Subcutaneous adipose tissue (tissue), 4 donors: Measurements from ENCODE around the gene SNX9. TPM values are rescaled to one million over a fixed set of nuclear protein-coding genes. Genes with fewer than 3 reads are reported as not detected.

ENCODE experiments used
- CTCF ChIP-seq: fragments of 450-650 bp; IDR thresholded peaks from one replicate; pipeline ENCODE4 v1.5.1; 2016; ENCODE audit warnings: low read depth, mild to moderate bottlenecking, control low read depth, antibody characterized with exemption, moderate library complexity
- total RNA-seq, 4 donors: library from RNA; depleted of rRNA; stranded (reverse); fragments of >200 nt; gene quantifications; one replicate each; pipeline ENCODE4 v1.1.0, GENCODE V29; 2016

The SNX9 gene
- total RNA-seq: 100 to 1,000 TPM in 2 of 4 donors, 10 to 100 TPM in 2; 80.6 to 113 (median 94.1) TPM

- TF ChIP-seq CTCF: no peak
These were observed at the start of gene SNX9 for GRCh38 chr6:157823001-157823527. TSS of gene SNX9 (plus strand) at chr6:157823246. CDS start at chr6:157823435, 189 bp downstream.

- no peak for TF ChIP-seq CTCF
These were observed 49.7 kb upstream of the SNX9 start for GRCh38 chr6:157773248-157773773.

- TF ChIP-seq CTCF: no peak
These were observed 48.6 kb upstream of the SNX9 start for GRCh38 chr6:157774153-157775135.

GRCh38 chr6:157775376-157775775 is 47.7 kb upstream of the SNX9 start:
- TF ChIP-seq CTCF: no peak

- no peak for TF ChIP-seq CTCF
These were observed 45.7 kb upstream of the SNX9 start for GRCh38 chr6:157777344-157777743.

- no peak for TF ChIP-seq CTCF
These were observed 44.3 kb upstream of the SNX9 start for GRCh38 chr6:157778719-157779118.
